ENCODE measurements around the gene PCAT7.
A peak's percentile ranks its signal among the peaks of the same experiment; 100 is the strongest.
"Not testable (repeated sequence)": the region's sequence is repeated elsewhere in the genome, so short reads cannot be mapped to it uniquely, and the experiment has no call there.

Gene PCAT7

DNA sequence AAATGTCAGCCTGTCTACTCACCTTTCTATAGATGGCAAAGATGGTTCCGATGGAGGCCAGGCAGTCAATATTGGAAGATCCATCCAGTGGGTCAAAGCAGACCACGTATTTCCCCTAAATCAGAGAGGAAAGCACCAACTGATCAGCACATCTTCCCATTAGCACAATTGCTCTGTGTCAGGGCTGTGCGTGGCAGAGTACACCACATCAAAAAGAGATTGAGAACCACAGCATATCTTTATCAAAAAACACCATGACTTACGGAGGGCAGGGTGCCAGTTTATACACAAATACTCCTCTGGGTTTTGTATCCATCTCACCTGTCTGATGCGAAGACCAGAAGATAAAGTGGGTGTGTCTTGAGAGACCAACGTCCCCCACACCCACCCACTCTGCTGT is 29.7 kb downstream of the PCAT7 start:
- no peak for DNase-seq (ENCODE audit: low spot score)
- no peaks in the 10 kb centered on the region for H3K9me3 ChIP-seq (ENCODE audit: severe bottlenecking)
- peaks cover 10% of the 10 kb centered on the region for H3K4me1 ChIP-seq (ENCODE audit: insufficient read depth, poor library complexity, severe bottlenecking)
- H3K27ac ChIP-seq (ENCODE audit: poor library complexity, severe bottlenecking): no peak overlapping the region
- no peaks in the 10 kb centered on the region for H3K27me3 ChIP-seq (ENCODE audit: insufficient read depth, poor library complexity, severe bottlenecking)
- no peaks in the 10 kb centered on the region for H3K36me3 ChIP-seq (ENCODE audit: low read depth)
- TF ChIP-seq, protein P1, sequence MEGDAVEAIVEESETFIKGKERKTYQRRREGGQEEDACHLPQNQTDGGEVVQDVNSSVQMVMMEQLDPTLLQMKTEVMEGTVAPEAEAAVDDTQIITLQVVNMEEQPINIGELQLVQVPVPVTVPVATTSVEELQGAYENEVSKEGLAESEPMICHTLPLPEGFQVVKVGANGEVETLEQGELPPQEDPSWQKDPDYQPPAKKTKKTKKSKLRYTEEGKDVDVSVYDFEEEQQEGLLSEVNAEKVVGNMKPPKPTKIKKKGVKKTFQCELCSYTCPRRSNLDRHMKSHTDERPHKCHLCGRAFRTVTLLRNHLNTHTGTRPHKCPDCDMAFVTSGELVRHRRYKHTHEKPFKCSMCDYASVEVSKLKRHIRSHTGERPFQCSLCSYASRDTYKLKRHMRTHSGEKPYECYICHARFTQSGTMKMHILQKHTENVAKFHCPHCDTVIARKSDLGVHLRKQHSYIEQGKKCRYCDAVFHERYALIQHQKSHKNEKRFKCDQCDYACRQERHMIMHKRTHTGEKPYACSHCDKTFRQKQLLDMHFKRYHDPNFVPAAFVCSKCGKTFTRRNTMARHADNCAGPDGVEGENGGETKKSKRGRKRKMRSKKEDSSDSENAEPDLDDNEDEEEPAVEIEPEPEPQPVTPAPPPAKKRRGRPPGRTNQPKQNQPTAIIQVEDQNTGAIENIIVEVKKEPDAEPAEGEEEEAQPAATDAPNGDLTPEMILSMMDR (IDR thresholded peaks at IDR 0.05; ENCODE audit: poor library complexity, severe bottlenecking): no peak
- no peak overlapping the region for H3K4me3 ChIP-seq (ENCODE audit: severe bottlenecking)
- ATAC-seq (ENCODE audit: low read depth): no peak

DNA sequence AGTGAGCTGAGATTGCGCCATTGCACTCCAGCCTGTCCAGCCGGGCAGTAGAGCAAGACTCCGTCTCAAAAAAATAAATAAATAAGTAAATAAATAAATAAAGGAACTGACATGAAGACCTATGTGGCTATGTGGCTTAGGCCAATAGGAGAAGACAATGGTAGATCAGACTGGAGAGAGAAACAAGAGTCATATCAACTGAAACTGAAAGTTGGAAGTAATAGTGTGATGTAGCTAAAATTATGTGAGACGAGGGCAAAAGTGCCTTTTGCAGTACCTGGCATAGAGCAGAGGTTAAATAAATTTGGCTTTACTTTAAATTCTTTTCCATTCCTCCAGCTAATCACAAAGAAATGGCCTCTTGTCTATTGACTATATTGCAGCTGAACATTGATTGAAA is 31.4 kb downstream of the PCAT7 start:
- H3K27ac ChIP-seq (ENCODE audit: poor library complexity, severe bottlenecking): no peak overlapping the region
- DNase-seq (ENCODE audit: low spot score): no peak
- H3K4me3 ChIP-seq (ENCODE audit: severe bottlenecking): no peak overlapping the region
- ATAC-seq (ENCODE audit: low read depth): no peak
- no peaks in the 10 kb centered on the region for H3K9me3 ChIP-seq (ENCODE audit: severe bottlenecking)
- H3K27me3 ChIP-seq (ENCODE audit: insufficient read depth, poor library complexity, severe bottlenecking): no peaks in the 10 kb centered on the region
- TF ChIP-seq, protein P1 (IDR thresholded peaks at IDR 0.05; ENCODE audit: poor library complexity, severe bottlenecking): no peak
- H3K4me1 ChIP-seq (ENCODE audit: insufficient read depth, poor library complexity, severe bottlenecking): peaks cover 10% of the 10 kb centered on the region
- no peaks in the 10 kb centered on the region for H3K36me3 ChIP-seq (ENCODE audit: low read depth)

DNA sequence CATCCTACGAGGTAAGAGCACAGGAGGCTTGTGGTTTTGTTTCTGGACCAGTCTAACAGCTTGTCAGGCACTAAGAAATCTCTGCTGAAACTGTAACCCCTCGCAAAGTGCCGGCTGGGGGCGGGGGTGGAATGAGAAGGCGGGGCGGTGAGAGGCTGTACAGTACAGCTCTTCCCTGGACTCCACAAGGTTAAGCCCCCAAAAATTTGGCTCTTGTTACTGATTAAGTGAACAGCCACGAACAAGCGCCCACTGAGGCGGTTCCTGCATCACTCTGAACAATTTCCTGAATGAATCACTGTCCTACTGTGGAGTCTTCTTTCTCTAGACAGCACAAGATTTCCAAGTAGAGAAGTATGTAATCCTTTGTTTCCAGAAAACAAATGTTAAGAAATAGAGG is 31.9 kb downstream of the PCAT7 start:
- Histone ChIP-seq H3K4me3 (ENCODE audit: severe bottlenecking) (no peak overlapping the region), H3K4me1 (ENCODE audit: insufficient read depth, poor library complexity, severe bottlenecking) (peaks cover 6% of the 10 kb centered on the region), H3K27me3 (ENCODE audit: insufficient read depth, poor library complexity, severe bottlenecking) (no peaks in the 10 kb centered on the region), H3K27ac (ENCODE audit: poor library complexity, severe bottlenecking) (no peak overlapping the region), H3K9me3 (ENCODE audit: severe bottlenecking) (no peaks in the 10 kb centered on the region), H3K36me3 (ENCODE audit: low read depth) (no peaks in the 10 kb centered on the region)
- ATAC-seq (ENCODE audit: low read depth) (peak; percentile 49; the same call in 1 of the 3 replicates), DNase-seq (ENCODE audit: low spot score) (no peak)
- TF ChIP-seq, protein P1 (IDR thresholded peaks at IDR 0.05; ENCODE audit: poor library complexity, severe bottlenecking): no peak

DNA sequence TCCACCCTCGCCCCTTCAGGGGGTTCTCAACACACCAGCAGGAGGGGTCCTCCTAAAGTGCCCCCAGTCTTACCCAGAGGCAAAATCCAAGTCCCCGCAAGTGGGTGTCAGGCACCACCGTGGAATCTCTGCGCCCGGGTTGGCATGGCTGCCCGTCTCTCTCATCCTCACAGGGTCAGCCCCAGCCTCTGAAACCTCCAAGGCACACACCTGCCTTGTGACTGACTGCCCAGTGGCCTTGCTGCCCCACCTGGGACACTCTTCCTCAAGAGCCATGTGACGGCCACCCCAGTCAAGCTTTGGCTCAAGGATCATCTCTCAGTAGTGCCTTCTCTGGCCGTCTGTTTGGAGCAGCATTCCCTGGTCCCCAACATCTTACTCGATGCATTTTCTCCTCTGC is 33.8 kb downstream of the PCAT7 start:
- H3K4me1 ChIP-seq (ENCODE audit: insufficient read depth, poor library complexity, severe bottlenecking): peaks cover 6% of the 10 kb centered on the region
- no peak for DNase-seq (ENCODE audit: low spot score)
- no peaks in the 10 kb centered on the region for H3K9me3 ChIP-seq (ENCODE audit: severe bottlenecking)
- H3K27ac ChIP-seq (ENCODE audit: poor library complexity, severe bottlenecking): no peak overlapping the region
- no peak for ATAC-seq (ENCODE audit: low read depth)
- no peaks in the 10 kb centered on the region for H3K27me3 ChIP-seq (ENCODE audit: insufficient read depth, poor library complexity, severe bottlenecking)
- H3K4me3 ChIP-seq (ENCODE audit: severe bottlenecking): no peak overlapping the region
- no peaks in the 10 kb centered on the region for H3K36me3 ChIP-seq (ENCODE audit: low read depth)
- TF ChIP-seq, protein P1 (IDR thresholded peaks at IDR 0.05; ENCODE audit: poor library complexity, severe bottlenecking): no peak

DNA sequence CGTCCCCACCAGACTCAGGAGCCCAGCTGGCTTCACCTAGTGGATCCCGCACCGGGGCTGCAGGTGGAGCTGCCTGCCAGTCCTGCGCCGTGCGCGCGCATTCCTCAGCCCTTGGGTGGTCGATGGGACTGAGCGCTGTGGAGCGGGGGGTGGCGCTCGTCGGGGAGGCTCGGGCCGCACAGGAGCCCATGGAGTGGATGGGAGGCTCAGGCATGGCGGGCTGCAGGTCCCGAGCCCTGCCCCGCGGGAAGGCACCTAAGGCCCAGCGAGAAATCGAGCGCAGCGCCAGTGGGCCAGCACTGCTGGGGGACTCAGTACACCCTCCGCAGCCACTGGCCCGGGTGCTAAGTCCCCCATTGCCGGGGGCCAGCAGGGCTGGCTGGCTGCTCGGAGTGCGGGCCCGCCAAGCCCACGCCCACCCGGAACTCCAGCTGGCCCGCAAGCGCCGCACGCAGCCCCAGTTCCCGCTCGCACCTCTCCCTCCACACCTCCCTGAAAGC is 36.2 kb downstream of the PCAT7 start:
- not testable (repeated sequence) for H3K9me3 ChIP-seq (ENCODE audit: severe bottlenecking); DNase-seq (ENCODE audit: low spot score); H3K4me3 ChIP-seq (ENCODE audit: severe bottlenecking); H3K27me3 ChIP-seq (ENCODE audit: insufficient read depth, poor library complexity, severe bottlenecking); H3K27ac ChIP-seq (ENCODE audit: poor library complexity, severe bottlenecking); H3K4me1 ChIP-seq (ENCODE audit: insufficient read depth, poor library complexity, severe bottlenecking); ATAC-seq (ENCODE audit: low read depth); H3K36me3 ChIP-seq (ENCODE audit: low read depth)

Measured in RWPE2 (cell line).